HT-29 (cell line): ENCODE results near the gene RPSA. TPM values are rescaled to one million over a fixed set of nuclear protein-coding genes. Genes with fewer than 3 reads are reported as not detected.
"Not testable (repeated sequence)": the region's sequence is repeated elsewhere in the genome, so short reads cannot be mapped to it uniquely, and the experiment has no call there.

ENCODE experiments used
- DNase-seq: peaks from one replicate; pipeline ENCODE4 v3.0.0-alpha.2; 2015; ENCODE audit warnings: low spot score
- total RNA-seq: library from RNA; depleted of rRNA; stranded (reverse); fragments of >200 nt; shearing (Covaris generic); gene quantifications from 2 replicates; pipeline ENCODE4 v1.2.3, GENCODE V29; 2014

Gene RPSA
- total RNA-seq, 1 experiment from 2014 or later = 1,405 TPM

DNA sequence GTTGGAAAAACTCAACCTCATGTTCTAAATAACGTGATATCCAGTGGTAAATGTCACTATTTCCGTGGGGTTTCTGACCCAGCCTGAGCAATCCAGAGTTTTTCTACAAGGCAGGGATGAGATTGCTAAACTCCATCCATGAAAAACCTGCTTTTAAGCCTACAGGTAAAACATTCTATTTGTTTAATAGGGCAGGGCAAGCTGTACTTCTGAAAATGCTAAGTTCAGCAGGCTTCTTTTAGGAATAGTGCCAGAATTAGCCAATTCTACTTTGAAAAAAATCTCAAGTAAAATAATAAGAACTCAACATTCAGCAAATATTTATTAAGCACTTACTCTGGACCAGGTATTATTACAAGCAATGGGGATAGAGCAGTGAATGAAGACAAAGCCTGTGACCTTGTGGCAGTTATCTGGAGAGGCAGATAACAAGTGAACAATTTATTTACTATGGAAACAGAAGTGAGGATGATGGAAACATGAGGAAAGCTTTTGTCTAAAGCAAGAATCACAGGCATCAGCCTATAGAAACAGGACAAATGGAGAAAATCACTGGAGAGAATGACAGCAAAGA lies 13.3 kb downstream of the RPSA start:
- DNase-seq = no peak

DNA sequence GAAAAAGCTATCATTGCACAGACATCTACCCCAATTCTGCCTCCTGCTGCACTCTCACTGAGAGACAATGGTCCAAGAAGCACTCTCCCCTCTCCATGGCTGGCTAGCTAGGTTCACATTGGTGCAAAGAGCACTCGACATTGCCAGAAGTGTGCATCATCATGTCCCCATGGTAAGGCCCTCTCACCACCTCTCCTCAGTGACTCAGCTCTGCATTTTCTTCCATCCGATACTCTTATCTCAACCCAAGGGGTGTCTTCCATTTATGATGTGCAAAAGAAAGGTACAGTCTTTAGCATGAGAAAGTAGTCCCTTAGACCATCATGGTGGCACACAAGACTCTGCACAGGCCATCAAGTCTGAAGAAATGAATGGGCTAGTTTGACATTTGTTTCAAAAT lies 14.0 kb downstream of the RPSA start:
- no peak for DNase-seq

DNA sequence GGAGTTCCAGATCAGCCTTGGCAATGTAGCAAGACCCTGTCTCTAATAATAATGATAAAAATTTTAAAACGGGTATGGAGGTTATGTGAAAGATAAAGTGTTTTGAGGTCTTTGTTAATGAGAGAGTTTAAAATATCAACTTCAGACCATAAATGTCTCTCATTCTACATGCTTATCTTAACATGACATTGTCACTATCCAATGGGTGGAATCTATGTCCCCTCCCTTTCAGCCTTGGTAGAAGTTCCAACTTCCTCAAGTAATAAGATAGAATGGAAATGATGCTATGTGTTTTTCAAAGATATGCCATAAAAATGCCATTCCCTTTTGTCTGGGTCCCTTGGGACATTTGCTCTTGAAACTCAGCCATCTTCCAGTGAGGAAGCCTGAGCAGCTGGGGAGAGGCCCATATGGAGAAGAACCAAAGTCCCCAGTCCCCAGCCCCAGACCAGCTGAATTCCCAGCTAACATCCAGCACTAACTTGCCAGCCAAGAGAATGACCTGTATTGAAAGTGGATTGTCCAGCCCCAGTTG lies 17.0 kb downstream of the RPSA start:
- no peak for DNase-seq

DNA sequence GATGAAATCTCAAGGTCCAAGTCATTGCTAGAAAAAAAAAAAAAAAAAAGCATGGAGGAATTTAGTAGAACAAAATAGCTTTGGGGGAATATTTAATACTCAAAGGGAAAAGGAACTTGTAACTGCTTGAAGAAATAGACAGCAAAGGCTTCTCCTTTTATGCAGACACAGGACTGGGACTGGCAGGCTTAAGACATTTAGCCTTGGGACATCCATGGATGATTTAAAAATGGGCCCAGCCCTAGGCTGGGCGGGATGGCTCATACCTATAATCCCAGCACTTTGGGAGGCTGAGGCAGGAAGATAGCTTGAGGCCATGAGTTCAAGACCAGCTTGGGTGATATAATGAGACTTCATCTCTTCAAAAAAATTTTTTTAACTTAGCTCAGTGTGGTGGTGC lies 19.8 kb downstream of the RPSA start:
- no peak for DNase-seq

DNA sequence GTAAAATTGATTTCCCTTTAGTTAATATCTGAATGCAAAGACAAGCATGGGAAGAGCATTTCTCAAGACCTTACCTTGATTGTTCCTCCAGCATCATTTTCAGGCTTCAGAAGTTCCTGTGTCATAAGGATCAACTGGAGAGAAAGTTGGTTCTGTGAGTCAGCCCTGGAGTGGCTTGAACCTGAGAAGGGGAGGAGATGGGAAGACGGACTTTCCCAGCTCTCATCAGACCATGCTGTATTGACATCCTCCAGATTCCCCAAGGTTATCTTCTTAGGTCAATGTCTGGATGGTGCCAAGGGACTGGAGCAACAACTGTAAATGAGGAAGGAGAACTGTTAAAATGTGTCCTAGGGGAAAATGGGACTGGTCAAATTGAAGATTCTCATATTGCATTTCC lies 21.0 kb downstream of the RPSA start:
- DNase-seq = no peak

DNA sequence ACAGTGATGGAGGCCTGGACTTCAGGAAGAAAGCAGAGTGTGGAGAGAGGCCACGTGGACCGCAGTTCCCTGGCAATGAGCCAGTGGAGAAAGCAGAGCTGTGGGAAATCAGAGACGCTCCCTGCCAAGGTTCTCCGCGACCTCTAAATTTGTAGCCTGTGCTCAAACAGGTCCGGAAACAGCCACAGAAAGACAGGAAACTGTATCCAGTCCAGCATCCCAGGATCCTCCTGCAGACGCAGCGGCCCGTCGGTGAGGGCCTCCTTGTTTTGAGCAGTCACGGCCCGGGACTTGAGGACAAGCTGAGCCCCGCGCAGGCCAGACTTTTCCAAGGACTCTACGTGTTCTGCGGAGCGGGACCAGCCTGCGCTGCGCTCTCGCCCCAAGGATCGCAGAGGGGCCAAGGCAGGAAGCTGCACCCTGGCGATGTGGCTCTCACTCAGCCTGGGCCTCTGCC lies 22.3 kb downstream of the RPSA start:
- no peak for DNase-seq

DNA sequence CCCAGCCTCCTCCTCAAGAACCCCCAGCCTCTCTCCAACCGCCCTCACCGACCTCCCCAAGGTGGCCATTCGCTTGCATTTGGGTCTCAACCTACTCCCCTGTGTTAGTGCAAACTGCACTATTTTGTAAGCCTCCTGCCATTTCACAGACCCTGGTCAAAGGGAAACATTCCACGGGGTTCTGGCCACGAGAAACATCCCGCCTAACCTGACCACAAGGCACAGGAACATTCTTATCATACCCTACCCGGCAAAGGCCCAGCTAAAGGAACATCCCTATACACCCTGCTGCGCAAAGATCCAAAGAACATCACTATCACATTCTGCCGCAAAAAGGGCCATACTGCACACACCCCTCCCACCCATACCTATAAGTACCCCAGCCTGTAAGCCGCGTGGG lies 22.9 kb downstream of the RPSA start:
- no peak for DNase-seq

DNA sequence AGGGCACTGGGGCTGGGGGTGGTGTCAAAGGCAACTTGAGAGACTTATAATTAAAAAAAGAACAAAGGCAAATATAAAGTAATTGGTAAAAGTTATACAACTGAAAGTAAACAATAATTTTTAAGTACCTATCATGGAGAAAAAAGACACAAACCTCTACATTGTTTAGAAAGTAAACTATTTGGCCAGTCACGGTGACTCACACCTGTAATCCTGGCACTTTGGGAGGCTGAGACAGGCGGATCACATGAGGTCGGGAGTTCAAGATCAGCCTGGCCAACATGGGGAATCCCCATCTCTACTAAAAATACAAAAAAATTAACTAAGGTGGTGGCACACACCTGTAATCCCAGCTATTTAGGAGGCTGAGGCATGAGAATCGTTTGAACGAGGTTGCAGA lies 25.8 kb downstream of the RPSA start:
- no peak for DNase-seq

DNA sequence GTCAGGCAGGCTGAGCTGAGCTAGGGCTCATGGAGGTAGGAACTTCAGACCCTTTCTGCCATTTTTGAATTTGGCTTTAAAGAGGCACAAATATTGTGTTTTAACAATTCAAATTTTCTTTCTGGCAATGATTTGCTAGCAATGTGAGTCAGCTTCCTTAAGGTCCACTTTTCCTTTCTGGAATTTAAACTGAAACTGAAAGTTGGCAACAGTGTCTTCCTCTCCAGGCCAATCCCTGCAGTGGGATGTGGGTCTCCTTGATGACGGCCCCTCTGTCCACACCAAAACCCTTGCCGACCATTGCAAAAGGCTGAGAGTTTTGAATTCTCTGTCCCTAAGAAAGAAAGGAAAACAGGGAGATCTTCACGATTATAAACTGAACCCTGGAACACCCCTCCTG lies 27.1 kb downstream of the RPSA start:
- no peak for DNase-seq

DNA sequence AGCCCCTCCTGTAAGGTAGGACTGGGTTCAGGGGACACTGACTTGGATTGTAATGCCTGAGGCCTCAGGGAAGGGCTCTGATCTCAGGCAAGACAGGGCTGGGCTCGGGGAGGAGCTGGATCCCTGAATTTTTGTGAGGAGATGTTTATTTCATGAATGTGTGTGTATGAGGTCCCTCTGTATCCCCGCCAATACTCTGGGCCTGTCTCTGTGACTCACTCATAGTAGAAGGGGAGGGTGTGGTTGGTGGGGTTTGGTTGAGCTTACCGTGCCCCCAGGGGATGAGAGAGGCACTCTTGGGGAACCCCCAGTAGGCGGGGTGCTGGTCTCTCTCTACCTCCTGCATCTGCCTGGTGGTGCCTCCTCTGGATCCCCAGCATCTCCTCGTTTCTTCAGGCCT lies 28.1 kb downstream of the RPSA start:
- no peak for DNase-seq

DNA sequence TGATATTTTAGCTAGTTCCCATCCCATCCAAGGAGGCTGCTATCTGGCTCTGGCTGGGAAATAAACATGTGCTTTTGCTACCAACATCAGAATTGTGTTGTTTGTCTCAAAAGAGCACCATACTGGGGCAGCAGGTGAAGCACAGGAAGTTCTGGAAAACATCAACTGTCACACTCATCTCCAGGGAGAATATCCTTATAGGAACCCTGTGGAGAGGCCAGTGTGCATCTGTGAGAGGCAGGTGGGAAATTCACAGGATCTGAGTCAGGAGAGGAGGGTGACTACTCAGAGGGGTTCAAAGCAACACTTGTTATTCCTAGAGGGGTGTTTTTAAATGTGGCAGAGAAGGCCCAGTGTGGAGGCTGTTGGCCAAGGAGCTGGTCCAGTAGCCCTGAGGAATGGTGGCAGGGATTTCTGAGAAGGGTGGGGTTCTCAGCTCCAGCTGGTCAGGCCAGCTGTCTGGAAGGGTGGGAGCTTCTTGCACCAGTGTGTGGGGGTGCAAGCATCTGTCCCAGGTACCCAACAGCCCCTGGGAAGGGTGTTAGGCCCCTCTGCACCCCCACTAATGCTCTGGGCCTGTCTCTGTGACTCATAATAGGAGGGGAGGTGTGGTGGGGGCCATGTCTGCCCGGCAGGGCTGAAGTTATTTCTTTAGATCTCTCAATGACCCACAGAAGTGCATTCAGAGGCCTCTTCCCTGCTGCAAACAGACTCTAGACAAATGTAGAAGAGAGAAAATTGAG lies 28.7 kb downstream of the RPSA start:
- no peak for DNase-seq

DNA sequence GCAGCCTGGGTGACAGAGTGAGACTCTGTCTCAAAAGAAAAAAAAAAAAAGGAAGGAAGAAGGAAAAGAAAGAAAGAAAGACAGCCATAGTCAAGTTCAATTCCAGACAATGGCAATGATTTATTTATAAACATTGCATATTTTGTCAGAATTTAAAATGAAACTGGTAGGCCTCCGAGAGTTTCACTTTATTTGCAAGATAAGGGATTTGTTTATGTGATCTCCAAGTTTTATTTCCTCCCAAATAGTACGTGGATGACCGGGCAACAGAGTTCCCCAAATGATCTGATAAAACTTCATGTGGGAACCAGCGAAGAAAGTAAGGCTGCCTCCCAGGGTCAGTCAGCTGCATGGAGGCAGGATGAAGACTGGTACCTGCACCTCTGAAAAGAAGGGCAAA lies 32.4 kb downstream of the RPSA start:
- no peak for DNase-seq

DNA sequence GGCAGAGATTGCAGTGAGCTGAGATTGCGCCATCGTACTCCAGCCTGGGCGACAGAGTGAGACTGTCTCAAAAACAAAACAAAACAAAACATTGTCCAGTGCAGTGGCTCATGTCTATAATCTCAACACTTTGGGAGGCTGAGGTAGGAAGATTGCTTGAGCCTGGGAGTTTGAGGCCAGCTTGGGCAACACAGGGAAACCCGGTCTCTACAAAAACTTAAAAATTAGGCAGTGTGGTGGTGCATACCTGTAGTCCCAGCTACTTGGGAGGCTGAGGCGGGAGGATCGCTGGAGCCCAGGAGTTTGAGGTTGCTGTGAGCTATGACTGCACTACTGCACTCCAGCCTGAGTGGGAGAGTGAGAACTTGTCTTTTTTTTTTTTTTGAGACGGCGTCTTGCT lies 33.8 kb downstream of the RPSA start:
- no peak for DNase-seq

DNA sequence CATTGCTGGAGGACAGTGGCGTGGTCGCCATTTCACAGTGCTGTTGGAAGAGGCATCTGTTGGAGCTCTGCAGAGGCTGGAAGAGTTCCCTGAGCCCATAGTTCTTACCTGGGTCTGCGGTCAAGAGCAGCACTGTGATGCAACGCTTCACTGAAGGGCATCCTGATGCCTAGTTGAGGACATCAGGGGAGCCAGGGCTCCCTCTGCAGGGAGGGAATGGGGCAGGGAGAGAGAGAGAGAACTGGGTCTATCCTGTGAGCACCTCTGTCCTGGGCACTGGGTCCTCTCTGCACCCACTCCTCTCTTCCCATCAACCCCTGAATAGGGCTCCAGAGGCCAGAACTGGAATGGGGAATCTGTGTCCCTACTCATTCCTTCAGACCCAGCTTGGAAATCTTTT lies 37.0 kb downstream of the RPSA start:
- peak; percentile 1 for DNase-seq

DNA sequence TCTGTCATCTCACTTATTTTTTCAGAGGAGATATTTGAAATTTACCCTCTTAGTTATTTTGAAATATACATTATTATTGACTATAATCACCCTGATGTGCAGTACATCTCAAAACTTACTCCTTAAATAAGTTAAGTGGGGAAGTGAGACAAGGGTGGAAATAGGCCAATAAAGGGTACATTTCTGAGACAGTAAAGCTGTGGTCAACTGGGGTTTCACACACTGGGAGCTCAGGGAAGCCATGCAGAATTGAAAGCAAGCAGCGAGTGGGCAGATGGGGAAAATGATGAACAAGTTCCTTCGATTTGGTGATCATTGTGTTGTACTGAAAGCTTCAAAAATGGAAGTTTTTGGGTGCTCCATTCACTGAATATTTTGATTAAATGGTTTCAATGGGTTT lies 39.4 kb downstream of the RPSA start:
- no peak for DNase-seq

DNA sequence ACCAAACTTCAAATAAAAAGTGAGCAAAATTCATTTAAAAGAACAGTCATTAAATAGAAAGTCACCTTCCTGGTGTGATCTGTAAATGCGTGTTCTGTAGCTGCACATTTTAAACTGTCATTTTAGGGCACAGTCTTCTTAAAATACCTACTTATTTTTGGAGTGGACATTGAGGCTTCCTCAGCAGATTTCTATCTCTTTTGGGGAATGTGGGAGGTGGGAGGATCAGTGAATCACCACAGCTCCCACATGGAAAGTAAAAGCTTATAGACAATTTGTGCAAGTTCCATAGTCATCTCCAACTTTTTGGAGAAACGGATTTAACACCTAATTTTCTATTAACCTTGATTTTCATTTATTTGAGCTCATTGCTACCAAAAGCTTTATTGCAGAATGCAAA lies 39.9 kb downstream of the RPSA start:
- no peak for DNase-seq

DNA sequence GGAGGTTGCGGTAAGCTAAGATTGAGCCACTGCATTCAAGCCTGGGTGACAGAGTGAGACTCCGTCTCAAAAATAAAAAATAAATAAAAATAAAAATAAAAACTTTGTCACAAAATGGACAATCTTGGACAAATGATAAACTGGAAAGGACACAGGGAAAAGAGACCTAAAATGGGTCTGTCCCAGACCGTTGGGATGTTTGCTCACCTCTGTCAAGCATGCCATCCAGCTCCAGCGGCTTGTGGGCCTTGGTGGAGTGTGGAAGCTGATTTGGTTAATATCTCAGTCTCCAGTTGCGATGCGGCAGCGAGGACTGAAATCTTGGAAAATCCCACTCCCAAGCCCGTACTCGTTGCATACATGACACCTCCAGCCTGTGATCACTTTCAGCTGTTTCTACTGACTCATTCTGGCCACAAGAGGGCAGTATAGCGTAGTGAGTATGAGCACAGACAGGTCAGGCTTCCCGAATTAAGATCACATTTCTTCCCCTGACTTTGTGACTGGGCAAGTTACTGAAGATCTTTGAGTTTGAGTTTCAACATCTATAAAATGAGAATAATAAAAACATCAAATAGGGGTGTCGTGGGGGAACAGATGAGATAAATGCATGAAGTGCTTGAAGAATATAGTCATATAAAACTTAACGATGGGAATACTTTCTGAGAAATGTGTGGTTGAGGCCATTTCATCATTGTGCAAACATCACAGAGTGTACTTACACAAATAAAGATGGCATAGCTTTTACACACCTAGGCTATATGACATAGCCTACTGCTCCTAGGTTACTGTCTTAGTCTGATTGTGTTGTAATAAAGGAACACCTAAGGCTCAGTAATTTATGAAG lies 41.3 kb downstream of the RPSA start:
- peak; percentile 74 for DNase-seq

DNA sequence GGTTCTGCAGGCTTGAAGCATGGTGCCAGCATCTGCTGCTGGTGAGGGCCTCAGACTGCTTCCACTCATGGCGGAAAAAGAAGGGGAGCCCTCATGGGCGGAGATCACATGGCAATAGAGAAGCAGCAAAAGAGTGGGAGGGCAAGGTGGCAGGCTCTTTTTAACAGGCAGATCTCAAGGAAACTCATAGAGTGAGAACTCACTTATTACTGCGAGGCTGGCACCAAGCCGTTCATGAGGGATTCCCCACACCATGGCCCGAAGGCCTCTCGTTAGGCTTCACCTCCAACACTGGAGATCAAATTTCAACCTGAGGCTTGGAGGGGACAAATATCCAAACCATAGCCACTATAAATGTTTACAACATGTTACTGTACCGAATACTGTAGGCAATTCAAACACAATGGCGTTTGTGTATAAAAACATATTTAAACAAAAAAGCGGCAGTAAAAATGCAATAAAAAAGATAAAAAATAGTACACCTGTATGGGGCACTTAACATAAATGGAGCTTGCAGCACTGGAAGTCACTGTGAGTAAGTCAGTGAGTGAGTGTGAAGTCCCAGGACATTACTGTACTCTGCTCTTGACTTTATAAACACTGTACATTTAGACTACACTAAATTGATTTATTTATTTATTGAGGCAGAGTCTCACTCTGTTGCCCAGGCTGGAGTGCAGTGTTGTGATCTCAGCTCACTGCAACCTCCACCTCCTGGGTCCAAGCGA lies 42.1 kb downstream of the RPSA start:
- no peak for DNase-seq

DNA sequence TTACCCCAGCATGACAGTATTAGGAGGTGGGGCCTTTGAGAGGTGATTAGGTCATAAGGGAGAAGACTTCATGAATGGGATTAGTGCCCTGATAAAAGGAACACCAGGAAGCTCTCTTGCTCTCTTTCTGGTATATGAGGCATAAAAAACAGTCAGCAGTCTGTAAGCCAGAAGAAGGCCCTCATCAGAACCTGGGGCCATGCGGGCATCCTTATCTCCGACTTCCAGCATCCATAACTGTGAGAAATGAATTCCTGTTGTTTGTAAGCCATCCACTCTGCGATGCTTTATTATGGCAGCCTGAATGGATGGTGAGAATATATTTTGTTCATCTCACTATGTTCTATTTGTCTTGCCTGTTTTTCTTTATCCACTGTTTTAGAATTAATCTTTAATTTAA lies 43.3 kb downstream of the RPSA start:
- no peak for DNase-seq

DNA sequence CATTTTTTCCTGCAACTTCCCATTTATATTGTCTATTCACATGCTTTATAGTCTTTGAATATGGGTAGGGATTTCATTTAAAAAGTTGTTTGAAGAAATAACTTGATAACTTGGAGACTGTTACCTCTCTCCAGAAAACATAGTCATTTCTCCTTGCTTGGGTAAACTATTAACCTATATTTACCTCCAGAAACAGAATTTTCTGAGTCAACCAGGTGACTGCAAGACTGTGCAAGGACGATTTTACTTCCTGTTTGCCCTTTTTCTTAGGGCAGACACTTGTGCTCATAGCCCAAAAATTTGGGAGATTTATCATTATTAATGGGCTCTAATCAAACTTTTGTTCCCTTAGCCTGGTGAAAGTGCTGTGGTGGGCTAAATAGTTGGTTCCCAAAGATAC lies 46.6 kb downstream of the RPSA start:
- no peak for DNase-seq

DNA sequence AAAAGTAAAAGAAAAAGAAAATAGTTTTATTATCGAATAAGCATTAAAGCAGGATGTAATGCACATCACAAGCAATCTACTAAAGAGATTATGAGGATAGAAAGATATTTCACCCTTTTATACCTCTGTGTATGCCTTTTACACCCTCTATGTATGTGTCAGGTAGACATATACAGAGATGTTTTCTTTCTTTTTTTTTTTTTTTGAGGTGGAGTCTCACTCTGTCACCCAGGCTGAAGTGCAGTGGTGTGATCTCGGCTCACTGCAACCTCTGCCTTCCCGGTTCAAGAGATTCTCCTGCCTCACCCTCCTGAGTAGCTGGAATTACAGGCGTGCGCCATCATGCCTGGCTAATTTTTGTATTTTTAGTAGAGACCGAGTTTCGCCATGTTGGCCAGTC lies 47.4 kb downstream of the RPSA start:
- DNase-seq = not testable (repeated sequence)
